GM19043 (cell line): ENCODE results near the gene ARAP1.

Experiments used
- ATAC-seq: cut with Tn5 transposase; IDR thresholded peaks from one replicate; pipeline ENCODE4 v1.9.1; 2021; ENCODE audit warnings: low read depth; ENCODE audit not compliant: unreplicated experiment

ARAP1 gene

DNA sequence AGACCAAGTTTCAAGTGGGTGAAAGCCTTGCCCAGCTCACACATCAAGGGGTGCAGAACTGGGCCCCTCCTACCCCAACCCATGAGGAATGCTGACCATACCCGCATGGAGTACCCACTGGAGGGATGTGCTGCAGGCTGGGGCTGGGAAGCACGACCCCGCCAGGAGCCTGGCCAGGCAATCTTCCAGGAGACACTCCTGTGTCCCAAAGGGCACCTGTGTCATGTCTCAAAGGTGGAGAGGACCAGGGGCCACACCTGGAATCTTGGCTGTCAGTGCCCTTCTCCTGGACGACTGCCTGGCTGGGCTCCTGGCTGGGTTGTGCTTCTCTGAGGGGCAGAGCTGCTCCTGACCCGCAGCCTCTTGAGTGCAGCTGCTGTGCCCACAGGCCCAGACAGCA lies 6.7 kb downstream of the ARAP1 start:
- ATAC-seq: no peak

- no peak for ATAC-seq
These were observed 7.7 kb downstream of the ARAP1 start for GRCh38 chr11:72744474-72744873.

DNA sequence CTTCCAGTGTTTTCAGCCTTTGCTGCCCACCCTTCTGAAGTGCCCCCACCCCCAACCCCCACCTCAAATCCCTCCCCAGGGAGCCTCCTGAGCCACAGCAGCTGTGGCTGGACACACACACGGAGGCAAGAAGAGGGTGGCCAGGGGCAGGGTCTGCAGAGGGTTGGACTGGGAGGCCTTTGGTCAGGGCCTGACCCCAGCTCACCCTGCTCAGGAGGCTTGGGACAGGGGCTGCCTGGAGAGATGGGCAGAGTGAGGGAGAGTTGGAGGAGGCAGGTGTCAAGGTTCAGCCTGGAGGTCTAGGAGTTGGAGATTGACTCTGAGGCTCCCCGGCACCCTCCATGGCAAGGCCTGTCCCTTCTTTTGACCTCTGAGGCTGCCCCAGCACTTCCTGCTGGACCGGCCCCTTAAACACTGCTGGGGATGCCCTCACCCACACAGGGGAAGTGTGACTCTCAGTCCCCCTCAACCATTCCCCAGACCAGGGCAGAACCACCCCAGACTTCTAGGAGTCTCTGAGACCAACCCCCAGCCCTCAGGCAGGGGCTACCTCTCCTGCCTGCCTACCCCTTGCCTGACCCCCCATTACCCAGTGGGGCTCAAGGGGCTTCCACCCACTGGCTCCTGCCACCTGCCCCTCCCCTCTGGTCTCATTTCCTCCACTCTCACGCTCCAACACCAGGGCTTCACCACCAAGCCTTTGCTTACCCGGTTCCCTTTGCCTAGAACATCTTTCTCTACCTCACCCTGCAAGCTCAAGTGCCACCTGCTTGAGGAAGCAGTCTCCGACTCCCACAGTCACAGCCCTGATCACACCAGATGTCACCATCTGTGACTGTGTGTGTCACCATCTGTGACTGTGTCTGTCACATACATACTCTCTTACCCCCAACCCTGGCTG lies 8.6 kb downstream of the ARAP1 start:
- peak; percentile 56 for ATAC-seq

DNA sequence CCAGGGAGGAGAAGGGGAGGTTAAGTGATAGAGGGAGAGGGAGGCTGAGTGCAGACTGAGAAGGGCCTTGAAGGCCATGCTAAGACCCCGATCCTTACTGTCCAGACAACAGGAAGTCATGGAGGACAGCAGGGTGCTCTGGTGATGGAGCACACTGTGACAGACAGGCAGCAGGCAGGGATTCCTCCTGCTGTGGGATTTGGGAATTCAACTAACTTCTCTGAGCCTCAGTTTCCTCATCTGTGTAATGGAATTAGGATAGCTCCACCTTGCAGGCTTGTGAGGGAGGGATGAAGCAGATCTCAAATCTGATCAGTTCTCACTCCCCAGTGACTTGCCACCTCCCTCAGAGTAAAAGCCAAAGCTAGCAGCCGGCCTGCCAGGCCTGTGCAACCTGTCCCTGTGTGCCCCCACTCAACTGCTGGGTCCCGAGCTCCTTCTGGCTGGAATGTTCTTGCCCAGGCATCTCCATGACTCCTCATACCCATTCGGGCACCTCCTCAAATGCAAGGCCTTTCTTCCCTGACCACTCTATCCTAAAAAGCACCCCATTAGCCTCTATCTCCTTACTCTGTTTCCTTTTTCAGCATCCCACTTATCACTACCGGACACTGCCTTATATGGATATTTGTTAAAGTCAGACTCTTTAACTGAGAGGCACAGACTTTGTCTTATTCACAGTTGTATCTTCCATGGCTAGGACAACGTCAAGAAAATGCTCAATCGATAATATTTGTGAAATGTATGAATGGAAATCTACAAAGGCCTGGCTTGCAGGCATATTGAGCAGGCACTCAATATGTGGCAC lies 9.5 kb downstream of the ARAP1 start:
- no peak for ATAC-seq

DNA sequence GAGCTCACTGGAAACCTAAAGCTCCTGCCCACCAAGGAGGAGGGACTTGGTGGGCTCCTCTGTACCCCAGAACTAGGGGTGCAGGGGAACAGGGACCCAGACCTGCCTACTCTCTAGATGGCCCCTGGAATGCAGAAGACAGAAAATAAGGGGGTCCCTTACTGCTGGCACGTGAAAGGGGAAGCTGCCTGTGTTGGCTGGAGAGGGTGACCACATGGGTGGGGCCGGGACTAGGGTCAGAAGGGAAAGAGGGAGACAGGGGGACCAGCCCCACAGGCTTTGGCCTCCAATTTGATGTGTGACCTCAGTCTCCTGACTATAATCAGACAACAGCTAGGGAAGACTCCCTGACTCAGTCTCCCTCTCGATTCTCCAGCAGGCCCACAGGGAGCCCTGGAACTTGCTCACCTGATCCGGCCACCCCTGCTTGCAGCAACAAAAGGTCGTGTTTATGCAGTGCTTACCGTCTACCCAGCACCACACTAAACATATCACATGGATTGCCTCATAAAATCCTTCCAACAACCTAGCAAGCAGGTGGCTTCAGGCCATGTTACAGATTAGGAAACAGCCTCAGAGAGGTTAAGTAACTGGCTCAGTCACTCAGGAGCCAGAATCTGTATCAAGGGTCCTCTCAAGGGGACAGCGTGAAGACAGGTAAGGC lies 10.2 kb downstream of the ARAP1 start:
- ATAC-seq: no peak

- no peak for ATAC-seq
These were observed 10.8 kb downstream of the ARAP1 start for GRCh38 chr11:72741429-72741833.

- ATAC-seq: no peak
These were observed 11.4 kb downstream of the ARAP1 start for GRCh38 chr11:72740562-72741428.

DNA sequence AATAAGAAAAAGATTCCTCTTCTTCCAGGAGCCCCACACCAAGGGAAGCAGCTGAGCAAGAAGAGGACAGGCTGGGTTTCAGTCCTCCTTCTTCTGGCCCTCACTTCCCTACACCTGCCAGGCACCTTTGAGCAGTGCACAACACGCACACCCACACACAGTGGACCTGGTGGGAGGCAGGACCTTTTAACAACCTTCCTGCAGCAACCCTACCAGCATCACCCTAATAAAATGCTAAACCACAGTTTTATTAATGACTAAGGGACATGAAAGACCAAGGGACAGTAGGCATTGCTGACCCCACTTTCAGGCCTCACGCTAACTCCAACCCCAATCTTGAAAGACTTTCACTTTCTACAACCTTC lies 12.2 kb downstream of the ARAP1 start:
- ATAC-seq: no peak

GRCh38 chr11:72739240-72740059 lies 12.8 kb downstream of the ARAP1 start:
- ATAC-seq: no peak

DNA sequence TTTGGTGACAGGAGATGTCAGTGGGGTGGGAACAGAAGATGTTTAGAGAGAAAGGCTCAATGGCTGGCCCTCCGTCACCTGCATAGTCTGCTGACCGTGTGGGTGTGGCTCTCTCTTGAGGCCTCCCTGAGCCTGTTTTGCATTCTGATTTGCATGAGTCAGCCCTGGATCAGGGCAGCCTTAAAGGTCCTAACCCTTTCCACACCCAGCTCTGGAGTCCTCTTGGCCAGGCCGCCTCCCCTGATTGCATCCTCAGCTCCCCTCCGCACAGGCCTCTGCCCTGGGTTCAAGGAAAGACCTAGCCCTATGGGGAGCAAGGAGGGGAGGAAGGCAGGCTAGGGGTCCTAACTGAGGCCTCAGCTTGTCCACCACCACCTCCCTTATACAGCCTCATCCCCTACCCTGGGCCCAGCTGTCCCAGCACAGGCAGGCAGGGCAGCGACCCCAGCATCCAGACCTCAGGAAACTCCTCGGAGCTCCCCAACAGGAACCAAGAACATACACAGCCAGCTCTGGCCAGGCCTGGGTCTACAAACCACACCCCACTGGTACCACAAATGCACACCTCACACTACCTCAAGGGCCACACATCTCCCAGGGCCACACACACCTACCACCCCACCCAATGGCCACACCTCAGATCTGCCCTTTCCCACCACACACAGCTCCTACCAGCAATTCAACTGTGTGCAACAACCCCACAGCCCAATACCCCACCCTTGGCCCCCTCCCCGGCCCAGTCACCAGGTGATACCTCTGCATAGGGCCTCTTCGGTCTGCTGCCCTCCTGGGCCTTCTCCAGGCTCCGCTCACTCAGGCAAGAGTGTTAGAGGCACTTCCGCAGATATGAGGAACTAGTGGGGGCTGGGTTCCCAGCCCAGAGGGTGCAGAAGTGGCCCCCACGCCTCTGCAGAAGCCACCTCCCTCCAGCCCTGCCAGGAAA lies 13.7 kb downstream of the ARAP1 start:
- peak; percentile 62 for ATAC-seq

DNA sequence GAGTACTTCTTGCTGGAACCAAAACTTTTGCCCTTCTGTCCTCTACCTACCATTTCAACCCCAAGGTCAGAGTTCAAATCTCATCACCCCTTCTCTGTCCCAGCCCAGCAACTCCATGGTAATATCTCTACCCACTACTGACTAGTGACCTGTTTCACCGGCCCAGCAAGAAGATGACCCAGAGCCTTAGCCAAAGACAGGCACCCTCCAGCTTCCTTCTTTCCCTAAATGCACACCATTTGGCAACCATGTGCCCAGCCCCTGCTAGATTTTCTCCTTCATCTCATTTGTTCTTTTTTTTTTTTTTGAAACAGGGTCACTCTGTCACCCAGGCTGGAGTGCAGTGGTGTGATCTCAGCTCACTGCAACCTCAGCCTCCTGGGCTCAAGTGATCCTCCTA lies 14.9 kb downstream of the ARAP1 start:
- no peak for ATAC-seq

DNA sequence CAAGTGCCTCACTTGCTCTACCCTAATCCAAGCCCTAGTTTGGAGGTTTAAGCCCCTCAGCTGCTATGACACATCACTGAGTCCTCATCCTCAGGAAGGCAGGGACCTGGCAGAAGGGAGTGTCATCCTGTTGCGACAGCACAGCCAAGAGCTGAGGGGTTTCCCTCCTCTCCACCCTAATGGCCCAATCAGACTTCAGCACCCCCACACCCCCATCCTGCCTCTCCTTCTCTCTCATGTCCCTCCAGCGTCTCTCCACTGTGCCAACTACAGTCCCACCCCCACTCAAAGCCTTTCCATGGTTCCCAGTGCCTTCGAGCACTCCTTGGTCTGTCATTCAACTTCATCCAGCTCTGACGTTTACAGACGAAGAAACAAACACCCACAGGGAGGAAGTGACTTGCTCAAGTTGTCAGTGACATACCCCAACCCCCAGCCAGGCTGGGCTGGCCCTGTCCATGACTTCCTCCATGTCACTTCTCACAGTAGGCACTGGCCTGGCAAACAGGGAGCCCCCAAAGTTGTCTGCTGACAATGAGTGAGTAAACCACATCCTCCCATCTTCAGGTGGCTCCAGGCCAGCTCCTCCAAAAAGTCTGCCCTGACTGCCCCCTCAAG lies 15.6 kb downstream of the ARAP1 start:
- ATAC-seq: no peak

DNA sequence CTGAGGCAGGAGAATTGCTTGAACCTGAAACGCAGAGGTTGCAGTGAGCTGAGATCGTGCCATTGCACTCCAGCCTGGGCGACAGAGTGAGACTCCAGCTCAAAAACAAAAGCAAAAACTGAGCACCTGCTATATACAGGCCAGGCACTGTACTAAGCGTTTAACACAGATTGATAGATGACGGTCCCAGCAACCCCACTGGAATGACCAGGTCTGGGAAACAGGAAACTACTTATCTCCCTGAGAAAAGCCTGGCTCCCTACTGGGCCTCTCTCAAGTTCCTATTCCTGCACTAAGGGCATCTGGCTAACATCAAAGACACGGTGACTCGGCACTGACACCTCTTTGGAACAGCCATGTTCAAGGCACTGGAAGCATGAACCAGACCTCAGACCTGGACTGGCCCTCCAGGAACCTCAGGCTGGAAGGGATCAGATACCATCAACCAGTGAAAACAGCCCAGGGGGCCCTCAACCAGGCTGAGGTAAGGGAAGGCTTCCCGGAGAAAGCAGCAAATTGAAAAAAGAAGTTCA lies 16.6 kb downstream of the ARAP1 start:
- ATAC-seq: no peak

GRCh38 chr11:72732329-72732728 lies 19.9 kb downstream of the ARAP1 start:
- ATAC-seq: no peak

GRCh38 chr11:72730737-72731136 lies 21.5 kb downstream of the ARAP1 start:
- ATAC-seq: no peak

GRCh38 chr11:72730243-72730642 lies 22.0 kb downstream of the ARAP1 start:
- ATAC-seq: no peak

DNA sequence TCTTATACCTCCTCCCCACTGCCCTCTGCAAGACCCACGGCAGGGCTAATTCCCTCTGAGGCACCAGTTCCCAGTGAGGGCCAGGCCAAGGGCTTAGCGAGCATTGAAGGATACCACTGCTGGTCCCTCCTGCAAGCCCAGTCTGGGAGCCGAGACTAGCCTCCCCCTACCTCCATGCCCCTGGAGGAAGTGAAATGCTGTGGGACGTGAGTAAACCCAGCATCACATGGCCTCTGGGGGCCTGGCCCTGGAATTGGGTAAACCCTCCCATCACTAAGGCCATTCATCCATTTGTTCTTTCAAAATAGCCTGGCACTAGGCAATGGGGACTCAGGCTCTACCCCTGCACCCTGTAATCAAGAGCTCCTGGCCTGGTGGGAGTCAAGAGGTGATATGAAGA lies 24.7 kb downstream of the ARAP1 start:
- ATAC-seq: no peak
